GM20000 (cell line): ENCODE measurements around the gene CYSLTR2.

Experiments
- DNase-seq: peaks from one replicate; pipeline ENCODE4 v3.0.0; 2012; ENCODE audit warnings: low spot score
- CTCF ChIP-seq: IDR thresholded peaks from 2 replicates; pipeline ENCODE4 v1.5.1; 2012; ENCODE audit warnings: mild to moderate bottlenecking, control low read depth; ENCODE audit errors: extremely low read depth, missing control alignments

Gene CYSLTR2

GRCh38 chr13:48653472-48653939, at the start of gene CYSLTR2:
Gene CYSLTR2, plus strand, starts transcription at chr13:48653929. Its CDS starts 52,889 bp downstream, at chr13:48706818.
- TF ChIP-seq CTCF = no peak
- no peak for DNase-seq

GRCh38 chr13:48615049-48615448, 38.7 kb upstream of the CYSLTR2 start:
- DNase-seq = no peak
- TF ChIP-seq CTCF = no peak

GRCh38 chr13:48618937-48619336, 34.8 kb upstream of the CYSLTR2 start:
- no peak for DNase-seq
- no peak for TF ChIP-seq CTCF

- no peak for TF ChIP-seq CTCF
- no peak for DNase-seq
Measured at GRCh38 chr13:48621056-48621455, 32.7 kb upstream of the CYSLTR2 start.

GRCh38 chr13:48624016-48624415, 29.7 kb upstream of the CYSLTR2 start:
- TF ChIP-seq CTCF = no peak
- no peak for DNase-seq

GRCh38 chr13:48624858-48625257, 28.9 kb upstream of the CYSLTR2 start:
- TF ChIP-seq CTCF = no peak
- no peak for DNase-seq

GRCh38 chr13:48625413-48626076, 28.2 kb upstream of the CYSLTR2 start:
- TF ChIP-seq CTCF = no peak
- no peak for DNase-seq
